PC-9 (cell line): ENCODE data around the gene IFI44L.

Experiments
- EZH2 ChIP-seq: fragments of 200-600 bp; sonication (generic); IDR thresholded peaks from 2 replicates; pipeline ENCODE4 v1.8.0; 2017; ENCODE audit warnings: antibody characterized with exemption, low read depth
- TF ChIP-seq, protein P1 (sequence below): fragments of 200-600 bp; sonication (generic); conservative IDR thresholded peaks from 2 replicates; pipeline ENCODE4 v1.6.1; 2017; ENCODE audit warnings: mixed run types, antibody characterized with exemption, mild to moderate bottlenecking, moderate library complexity

DNA sequence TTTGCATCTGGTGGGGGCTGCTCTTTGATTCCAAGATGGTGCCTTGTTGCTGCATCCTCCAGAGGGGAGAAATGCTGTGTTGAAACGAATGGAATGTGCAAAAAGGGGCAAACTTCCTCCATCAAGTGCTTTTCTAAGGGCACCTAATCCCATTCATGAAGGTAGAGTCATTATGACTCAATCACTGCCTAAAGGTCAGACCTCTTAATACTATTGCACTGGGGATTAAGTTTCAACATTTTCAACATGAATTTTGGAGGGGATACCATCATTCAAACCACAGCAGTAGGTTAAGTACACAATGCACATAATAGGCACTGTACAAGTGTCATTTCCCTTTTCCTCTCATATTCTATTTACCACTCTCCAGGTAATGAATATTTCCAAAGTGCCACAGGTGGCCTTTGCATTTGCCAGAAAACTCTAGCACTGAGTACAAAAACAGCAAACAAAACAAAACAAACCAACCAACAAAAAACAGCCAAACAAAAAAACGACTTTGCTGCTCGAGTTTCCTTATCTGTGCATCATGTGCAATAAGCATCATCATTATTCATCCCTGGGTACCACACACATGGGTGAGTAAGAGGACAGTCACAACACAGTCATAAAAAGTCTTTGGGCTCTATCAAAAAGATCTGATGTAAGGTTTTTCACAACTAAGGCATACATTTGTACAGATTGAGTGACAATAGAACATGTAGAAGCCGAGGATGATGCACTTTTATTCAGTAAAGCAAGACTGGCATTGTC is 71.9 kb downstream of the IFI44L start:
- TF ChIP-seq, protein P1, sequence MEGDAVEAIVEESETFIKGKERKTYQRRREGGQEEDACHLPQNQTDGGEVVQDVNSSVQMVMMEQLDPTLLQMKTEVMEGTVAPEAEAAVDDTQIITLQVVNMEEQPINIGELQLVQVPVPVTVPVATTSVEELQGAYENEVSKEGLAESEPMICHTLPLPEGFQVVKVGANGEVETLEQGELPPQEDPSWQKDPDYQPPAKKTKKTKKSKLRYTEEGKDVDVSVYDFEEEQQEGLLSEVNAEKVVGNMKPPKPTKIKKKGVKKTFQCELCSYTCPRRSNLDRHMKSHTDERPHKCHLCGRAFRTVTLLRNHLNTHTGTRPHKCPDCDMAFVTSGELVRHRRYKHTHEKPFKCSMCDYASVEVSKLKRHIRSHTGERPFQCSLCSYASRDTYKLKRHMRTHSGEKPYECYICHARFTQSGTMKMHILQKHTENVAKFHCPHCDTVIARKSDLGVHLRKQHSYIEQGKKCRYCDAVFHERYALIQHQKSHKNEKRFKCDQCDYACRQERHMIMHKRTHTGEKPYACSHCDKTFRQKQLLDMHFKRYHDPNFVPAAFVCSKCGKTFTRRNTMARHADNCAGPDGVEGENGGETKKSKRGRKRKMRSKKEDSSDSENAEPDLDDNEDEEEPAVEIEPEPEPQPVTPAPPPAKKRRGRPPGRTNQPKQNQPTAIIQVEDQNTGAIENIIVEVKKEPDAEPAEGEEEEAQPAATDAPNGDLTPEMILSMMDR = no peak
- no peak for TF ChIP-seq EZH2
